ENCODE data around the gene UBE2I.
A peak's percentile ranks its signal among the peaks of the same experiment; 100 is the strongest.

The UBE2I gene

DNA sequence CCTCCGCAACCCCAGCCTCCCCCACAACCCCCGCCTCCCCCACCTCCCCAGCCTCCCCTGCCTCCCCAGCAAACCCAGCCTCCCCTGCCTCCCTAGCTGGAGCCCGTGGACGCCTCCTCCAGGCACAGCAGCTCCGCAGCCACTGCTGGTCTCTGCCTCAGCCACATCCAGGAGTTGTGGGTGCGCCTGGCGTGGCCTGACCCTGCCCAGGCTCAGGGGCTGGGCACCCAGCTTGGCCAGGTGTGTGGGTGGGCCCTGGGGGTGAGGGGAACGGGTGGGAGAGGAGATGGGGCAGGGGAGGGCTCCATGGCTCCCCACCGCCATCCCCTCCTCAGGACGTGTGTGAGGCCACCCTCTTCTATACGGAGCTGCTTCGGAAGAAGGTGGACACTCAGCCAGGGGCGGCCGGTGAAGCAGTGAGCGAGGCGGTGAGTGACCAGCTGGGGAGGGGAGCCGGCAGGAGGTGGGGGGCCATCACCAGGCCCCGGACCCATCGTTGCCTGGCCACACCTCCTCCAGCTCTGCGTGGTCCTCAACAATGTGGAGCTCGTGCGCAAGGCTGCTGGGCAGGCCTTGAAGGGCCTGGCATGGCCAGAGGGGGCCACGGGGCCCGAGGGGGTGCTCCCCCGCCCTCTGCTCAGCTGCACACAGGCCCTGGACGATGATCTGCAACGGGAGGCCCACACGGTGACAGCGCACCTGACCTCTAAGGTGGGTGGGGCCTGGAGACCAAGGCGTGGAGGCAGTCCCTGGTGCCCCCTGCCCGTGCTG lies 36.4 kb downstream of the UBE2I start:
- DNase-seq = no peak

DNA sequence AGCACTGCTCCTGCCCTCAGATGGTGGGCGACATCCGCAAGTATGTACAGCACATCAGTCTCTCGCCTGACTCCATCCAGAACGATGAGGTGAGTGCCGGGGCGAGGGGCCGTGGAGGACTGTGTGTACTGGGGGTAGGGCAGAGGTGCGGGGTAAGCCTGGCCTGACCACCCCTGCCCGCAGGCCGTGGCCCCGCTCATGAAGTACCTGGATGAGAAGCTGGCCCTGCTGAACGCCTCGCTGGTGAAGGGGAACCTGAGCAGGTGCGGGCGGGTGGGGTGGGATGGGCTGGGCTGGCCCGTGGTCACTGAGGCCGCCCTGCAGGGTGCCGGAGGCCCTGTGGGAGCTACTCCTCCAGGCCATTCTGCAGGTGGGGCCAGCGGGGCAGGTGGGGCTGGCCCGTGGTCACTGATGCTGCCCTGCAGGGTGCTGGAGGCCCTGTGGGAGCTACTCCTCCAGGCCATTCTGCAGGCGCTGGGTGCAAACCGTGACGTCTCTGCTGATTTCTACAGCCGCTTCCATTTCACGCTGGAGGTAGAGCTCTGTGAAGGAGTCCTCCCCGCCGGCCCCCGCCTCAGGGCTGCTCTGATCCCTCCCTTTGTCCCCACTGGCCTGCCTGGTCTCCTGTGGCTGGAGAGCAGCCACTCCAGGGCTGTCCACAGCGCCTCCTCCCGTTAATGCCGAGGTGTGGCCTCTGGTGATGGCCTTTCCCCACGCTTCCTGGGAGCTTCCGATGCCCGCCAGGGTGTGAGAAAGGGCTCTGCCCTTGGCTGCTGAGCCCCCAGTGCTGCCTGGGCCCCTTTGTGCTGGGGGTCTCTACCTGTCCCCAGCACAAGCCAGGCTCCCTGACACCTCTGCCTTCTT lies 37.2 kb downstream of the UBE2I start:
- no peak for DNase-seq

DNA sequence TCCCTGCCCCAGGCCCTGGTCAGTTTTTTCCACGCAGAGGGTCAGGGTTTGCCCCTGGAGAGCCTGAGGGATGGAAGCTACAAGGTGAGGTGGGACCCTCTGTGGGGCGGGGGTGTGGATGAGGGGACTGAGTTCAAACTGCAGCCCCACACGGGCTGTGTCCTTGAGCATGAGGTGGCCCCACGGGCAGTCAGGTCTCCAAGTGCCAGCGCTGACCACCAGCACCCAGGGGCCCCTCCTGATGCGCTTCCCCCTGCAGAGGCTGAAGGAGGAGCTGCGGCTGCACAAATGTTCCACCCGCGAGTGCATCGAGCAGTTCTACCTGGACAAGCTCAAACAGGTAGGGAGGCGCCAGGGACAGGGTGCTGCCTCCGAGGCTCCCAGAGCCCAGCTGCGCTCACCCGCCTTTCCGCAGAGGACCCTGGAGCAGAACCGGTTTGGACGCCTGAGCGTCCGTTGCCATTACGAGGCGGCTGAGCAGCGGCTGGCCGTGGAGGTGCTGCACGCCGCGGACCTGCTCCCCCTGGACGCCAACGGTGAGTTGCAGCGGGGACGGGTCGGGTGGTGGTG lies 37.9 kb downstream of the UBE2I start:
- DNase-seq = no peak

DNA sequence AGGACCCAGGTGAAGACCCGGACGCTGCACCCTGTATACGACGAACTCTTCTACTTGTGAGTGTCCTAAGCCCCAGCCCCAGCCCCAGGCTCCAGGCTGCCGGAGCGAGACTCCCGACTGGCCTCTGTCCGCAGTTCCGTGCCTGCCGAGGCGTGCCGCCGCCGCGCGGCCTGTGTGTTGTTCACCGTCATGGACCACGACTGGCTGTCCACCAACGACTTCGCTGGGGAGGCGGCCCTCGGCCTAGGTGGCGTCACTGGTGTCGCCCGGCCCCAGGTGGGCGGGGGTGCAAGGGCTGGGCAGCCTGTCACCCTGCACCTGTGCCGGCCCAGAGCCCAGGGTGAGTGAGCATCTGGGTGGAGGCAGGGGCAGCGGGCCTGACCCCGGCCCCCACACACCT lies 38.5 kb downstream of the UBE2I start:
- no peak for DNase-seq

- DNase-seq = no peak
Measured at GRCh38 chr16:1348441-1348840, 39.0 kb downstream of the UBE2I start.

DNA sequence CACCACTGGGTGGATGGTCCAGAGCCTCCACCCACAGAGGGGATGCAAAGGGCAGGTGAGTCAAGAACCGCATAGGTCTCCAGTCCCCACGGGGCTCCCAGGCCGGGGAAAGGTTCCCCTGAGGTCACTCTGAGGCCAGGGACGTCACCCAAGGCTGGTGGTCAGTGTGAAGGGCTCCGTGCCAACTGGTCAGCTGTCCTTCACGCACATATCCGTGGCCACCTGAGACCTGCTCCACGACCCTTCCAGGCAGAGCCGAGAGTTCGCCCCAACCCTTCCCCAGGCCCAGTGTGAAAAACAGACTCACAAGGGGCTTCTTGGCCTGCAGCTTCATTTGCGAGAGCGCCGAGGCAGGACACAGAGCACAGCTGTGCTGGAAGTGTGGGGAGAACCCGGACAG lies 39.5 kb downstream of the UBE2I start:
- no peak for DNase-seq

GRCh38 chr16:1349351-1349750 lies 39.9 kb downstream of the UBE2I start:
- DNase-seq = no peak

DNA sequence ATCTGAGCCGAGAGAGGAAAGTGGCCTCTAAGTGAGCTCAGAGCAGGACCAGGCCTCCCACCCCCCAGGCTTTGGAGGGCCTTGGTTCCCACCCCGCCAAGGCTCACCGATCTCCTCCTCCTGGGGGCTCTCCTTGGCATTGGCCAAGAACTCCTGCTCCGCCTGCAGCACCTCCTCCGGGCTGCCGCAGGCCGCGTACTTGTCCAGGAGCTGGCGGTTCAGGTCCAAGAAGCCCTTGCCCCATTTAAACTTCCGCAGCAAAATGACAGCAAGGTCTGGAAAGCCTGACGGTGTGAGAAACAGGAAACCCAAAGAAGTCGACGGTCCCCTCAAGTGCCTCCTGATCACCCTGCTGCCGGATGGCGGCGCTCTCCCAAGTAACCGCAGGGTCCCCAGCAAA lies 40.5 kb downstream of the UBE2I start:
- no peak for DNase-seq

DNA sequence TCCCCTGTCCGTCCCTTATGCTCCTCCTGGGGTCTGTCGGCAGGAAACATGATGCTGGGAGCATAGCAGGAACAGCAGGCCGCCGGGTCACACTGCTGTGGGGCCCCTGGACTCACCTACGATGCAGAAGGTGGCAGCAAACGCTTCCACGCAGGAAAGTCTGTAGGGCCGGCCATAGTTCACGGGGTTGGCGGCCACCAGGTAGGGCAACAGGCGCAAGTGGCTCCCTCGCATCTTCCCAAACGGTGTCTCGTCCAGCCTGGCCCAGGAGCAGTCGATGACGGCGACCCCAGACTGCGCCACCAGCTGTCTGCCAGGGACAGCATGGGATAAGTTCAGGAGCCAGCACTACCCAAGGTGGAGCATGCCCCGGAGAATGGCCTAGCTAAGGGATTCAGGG lies 41.3 kb downstream of the UBE2I start:
- DNase-seq = no peak

DNA sequence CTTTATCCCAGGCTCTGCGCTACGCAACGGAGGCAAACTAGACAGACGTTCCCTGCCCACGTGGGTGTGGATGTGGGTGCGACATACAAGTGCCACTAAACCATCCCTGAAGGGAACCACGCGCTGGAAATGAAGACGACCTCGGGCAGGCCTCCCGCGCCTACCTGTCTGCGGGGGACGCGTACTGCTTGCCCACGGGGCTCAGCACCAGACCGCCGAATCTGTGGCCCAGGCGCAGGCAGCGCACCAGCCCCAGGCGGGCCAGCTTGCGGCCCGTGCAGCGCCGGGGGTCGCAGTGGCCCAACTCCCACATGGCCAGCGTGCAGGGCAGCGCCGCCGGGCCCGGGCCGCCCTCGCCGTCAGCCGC lies 41.8 kb downstream of the UBE2I start:
- DNase-seq = no peak

DNA sequence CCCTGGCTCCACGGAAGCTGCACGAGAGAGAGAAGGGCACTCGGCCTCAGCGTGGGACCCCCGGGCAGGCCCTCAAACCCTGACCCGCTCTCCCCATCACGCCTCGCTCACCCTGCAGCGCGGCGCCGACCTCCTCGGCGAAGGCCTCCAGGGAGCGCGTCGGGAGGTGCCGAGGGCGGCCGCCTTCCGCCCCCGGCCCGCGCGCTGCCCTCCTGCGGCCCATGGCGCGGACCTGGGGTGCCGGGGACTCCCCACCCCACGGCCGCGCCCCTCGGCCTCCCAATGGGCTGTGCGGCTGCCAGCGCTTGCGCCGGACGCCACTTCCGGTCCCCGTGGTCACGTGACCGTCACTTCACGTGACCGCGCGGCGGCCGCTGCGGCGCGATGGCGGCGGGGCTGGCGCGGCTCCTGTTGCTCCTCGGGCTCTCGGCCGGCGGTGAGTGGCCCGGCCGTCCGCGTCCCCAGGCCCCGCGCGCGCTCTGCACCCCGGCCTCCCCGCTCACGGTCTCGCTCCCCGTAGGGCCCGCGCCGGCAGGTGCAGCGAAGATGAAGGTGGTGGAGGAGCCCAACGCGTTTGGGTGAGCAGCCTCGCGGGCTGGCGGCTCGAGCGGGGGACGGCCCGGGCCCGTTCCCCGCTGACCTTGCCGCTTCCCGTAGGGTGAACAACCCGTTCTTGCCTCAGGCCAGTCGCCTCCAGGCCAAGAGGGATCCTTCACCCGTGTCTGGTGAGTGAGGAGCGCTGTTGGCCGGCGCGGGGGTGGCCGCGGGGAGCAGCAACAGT lies 42.3 kb downstream of the UBE2I start, which contains the start of the genes GNPTG and TSR3:
GNPTG (plus strand) TSS at position 350 of the 781 bp plus-strand sequence; CDS start at position 385, 35 bp downstream.
TSR3 (minus strand) TSS at position 297 of the 781 bp plus-strand sequence; CDS start at position 223, 74 bp downstream.
- peak; percentile 52 for DNase-seq

GRCh38 chr16:1354815-1355540 lies 45.5 kb downstream of the UBE2I start:
- no peak for DNase-seq

GRCh38 chr16:1355591-1355990 lies 46.2 kb downstream of the UBE2I start:
- no peak for DNase-seq

- DNase-seq = no peak
Measured at GRCh38 chr16:1356061-1356900, 46.8 kb downstream of the UBE2I start.

DNA sequence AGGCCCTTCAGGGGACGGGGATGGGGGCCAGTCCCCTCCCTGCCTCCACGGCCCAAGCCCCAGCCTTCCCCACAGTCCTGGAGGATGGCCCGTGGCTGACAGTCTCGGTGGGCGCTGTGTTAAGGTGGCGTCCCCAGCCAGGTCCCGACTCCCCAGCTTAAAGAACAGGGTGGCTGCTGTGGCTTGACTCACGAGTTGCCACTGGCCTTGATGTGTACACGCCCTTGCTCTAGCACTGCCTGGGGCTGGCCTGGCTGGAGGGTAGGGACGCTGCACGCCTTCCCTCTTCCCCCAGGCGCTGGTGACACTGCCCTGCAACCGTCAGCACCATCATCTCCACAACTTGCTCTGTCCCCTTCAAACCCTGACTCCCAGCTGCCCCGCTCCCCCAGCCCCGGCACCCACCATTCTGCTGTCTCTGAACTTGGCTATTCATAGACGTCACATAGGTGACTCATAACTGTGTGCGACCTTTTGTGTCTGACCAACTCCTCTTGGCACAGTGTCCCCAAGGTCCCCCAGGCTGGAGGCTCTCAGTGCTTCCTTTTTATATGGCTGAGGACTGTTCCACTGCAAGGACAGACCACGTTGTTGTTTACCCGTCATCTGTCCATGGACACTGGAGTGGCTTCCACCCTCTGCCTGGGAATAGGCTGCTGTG lies 48.6 kb downstream of the UBE2I start:
- DNase-seq = no peak

- DNase-seq = no peak
Measured at GRCh38 chr16:1361685-1362360, 52.4 kb downstream of the UBE2I start.

- no peak for DNase-seq
Measured at GRCh38 chr16:1362807-1363206, 53.4 kb downstream of the UBE2I start.

DNA sequence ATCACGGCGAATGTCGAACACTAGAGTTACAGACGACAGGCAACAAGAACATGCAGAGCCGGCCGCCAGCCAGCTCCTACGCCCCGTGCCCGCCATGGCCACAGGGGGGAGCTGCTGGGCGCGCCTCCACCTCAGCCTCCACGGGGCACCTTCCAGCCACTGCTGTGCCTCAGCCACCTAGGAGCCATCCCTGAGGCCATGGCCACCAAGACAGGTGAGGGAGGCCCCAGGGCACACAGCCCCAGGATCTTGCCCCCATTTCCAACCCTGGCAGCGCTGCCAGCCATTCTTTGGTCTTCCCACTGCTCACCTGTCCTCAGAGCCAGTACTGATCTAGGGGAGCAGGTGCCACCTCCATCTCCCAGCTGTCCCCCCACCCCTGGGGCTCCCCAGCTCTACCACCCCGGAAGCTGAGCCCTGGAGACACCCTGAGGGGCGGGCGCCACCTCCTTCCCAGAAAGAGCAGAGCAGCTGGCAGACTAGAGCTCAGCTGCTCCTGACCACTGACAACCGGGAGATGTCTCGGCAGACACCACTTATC lies 54.1 kb downstream of the UBE2I start:
- DNase-seq = peak; percentile 24

DNA sequence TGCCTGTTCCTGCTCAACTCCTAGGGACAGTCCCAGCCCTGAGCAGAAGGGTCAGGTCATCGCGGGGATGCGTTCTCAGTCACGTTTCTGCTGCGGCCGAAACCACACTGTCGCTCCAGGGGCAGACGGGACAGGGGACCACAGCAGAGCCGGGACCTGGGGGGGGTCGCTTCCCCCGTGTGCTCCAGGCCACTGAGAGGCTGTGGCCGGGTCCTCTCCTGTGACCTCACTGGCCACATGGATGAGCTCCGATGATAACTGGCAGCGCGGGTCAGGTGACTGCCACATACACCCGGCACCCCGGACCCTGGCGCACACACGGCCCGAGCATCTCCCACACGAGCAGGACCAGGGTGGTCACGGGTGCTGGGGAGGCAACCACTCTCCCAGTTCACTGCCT lies 55.1 kb downstream of the UBE2I start:
- no peak for DNase-seq
